GM18870 (cell line): Measurements from ENCODE around the gene CHAMP1.
"Not testable (repeated sequence)": the region's sequence is repeated elsewhere in the genome, so short reads cannot be mapped to it uniquely, and the experiment has no call there.

Experiments used
- ATAC-seq: cut with Tn5 transposase; IDR thresholded peaks from one replicate; pipeline ENCODE4 v1.9.1; 2021; ENCODE audit warnings: moderate library complexity; ENCODE audit not compliant: unreplicated experiment

Gene CHAMP1

GRCh38 chr13:114328595-114328994 is 14.3 kb downstream of the CHAMP1 start:
- no peak for ATAC-seq

- ATAC-seq, result no peak
Observed at GRCh38 chr13:114330086-114330485, 15.8 kb downstream of the CHAMP1 start.

GRCh38 chr13:114333881-114334280 is 19.6 kb downstream of the CHAMP1 start:
- ATAC-seq, result not testable (repeated sequence)

- no peak for ATAC-seq
Observed at GRCh38 chr13:114334305-114335053, 20.2 kb downstream of the CHAMP1 start.

GRCh38 chr13:114336457-114336856 is 22.2 kb downstream of the CHAMP1 start:
- not testable (repeated sequence) for ATAC-seq

- ATAC-seq, result no peak
Observed at GRCh38 chr13:114338959-114339358, 24.7 kb downstream of the CHAMP1 start.

- no peak for ATAC-seq
Observed at GRCh38 chr13:114339857-114340534, 25.7 kb downstream of the CHAMP1 start.

- no peak for ATAC-seq
Observed at GRCh38 chr13:114341003-114341777, 26.9 kb downstream of the CHAMP1 start.

GRCh38 chr13:114347256-114347655 is 33.0 kb downstream of the CHAMP1 start:
- ATAC-seq, result not testable (repeated sequence)

GRCh38 chr13:114352763-114353162 is 38.5 kb downstream of the CHAMP1 start:
- not testable (repeated sequence) for ATAC-seq

- not testable (repeated sequence) for ATAC-seq
Observed at GRCh38 chr13:114353382-114353781, 39.1 kb downstream of the CHAMP1 start.
